Upper lobe of left lung (tissue), 4 donors: ENCODE measurements around the gene ZNF264.

Experiments
- CTCF ChIP-seq, 6 experiments: fragments of 450-650 bp in 4 of 6; fragments of 200-600 bp in 2 of 6; sonication (generic) in 2 of 6; IDR thresholded peaks; one replicate each; pipeline ENCODE4 v1.5.1; 2016 to 2019; ENCODE audit warnings: antibody characterized with exemption in 6 of 6
- POLR2A ChIP-seq, 4 donors: fragments of 450-650 bp; IDR thresholded peaks; one replicate each; pipeline ENCODE4 v1.5.1; 2016 to 2017; ENCODE audit warnings: antibody characterized with exemption in 4 of 4, mild to moderate bottlenecking in 2 of 4

GRCh38 chr19:57245066-57245465 is 53.8 kb downstream of the ZNF264 start:
- TF ChIP-seq CTCF (IDR thresholded peaks at IDR 0.05) (no peak), POLR2A (IDR thresholded peaks at IDR 0.05) (no peak)
